H9 (cell line): Measurements from ENCODE around the gene DDI2. TPM values are rescaled to one million over a fixed set of nuclear protein-coding genes. Genes with fewer than 3 reads are reported as not detected.

Source experiments
- DNase-seq: peaks from one replicate; pipeline ENCODE4 v3.0.0-alpha.2; 2017
- H2AFZ ChIP-seq: one replicate; pipeline ENCODE4 v1.6.1; 2013; ENCODE audit warnings: mild to moderate bottlenecking, low read length, control low read depth, moderate library complexity
- H2AK5ac ChIP-seq: 2 replicates; pipeline ENCODE4 v1.6.1; 2013; ENCODE audit warnings: low read length, control low read depth, mixed read lengths; ENCODE audit not compliant: insufficient read length
- H2BK120ac ChIP-seq: one replicate; pipeline ENCODE4 v1.6.1; 2013; ENCODE audit warnings: low read depth, mild to moderate bottlenecking, low read length, control low read depth, inconsistent platforms; ENCODE audit not compliant: poor library complexity, severe bottlenecking
- H2BK12ac ChIP-seq: 2 replicates; pipeline ENCODE4 v1.6.1; 2013; ENCODE audit warnings: low read length, control low read depth, mixed read lengths, low read depth; ENCODE audit not compliant: insufficient read length
- H2BK15ac ChIP-seq: 2 replicates; pipeline ENCODE4 v1.6.1; 2013; ENCODE audit warnings: low read depth, low read length, control low read depth
- H2BK20ac ChIP-seq: one replicate; pipeline ENCODE4 v1.6.1; 2013; ENCODE audit warnings: low read depth, mild to moderate bottlenecking, low read length, control low read depth, inconsistent platforms; ENCODE audit not compliant: poor library complexity, severe bottlenecking
- H2BK5ac ChIP-seq: 2 replicates; pipeline ENCODE4 v1.6.1; 2013; ENCODE audit warnings: low read length, control low read depth, mixed read lengths; ENCODE audit not compliant: insufficient read length
- H3K14ac ChIP-seq: 2 replicates; pipeline ENCODE4 v1.6.1; 2013; ENCODE audit warnings: low read length, control low read depth; ENCODE audit not compliant: insufficient read depth
- H3K18ac ChIP-seq: 2 replicates; pipeline ENCODE4 v1.6.1; 2013; ENCODE audit warnings: low read depth, mild to moderate bottlenecking, mixed read lengths, low read length, control low read depth; ENCODE audit not compliant: insufficient read length
- H3K23ac ChIP-seq: 2 replicates; pipeline ENCODE4 v1.6.1; 2013; ENCODE audit warnings: low read length, control low read depth, mixed read lengths, low read depth; ENCODE audit not compliant: insufficient read length
- H3K23me2 ChIP-seq: 2 replicates; pipeline ENCODE4 v1.6.1; 2013; ENCODE audit warnings: low read depth, mild to moderate bottlenecking, mixed read lengths, low read length, control low read depth; ENCODE audit not compliant: insufficient read length, poor library complexity, severe bottlenecking
- H3K27ac ChIP-seq: 2 replicates; pipeline ENCODE4 v1.5.1; 2013; ENCODE audit warnings: low read length, control low read depth, mixed read lengths, low read depth; ENCODE audit not compliant: insufficient read length
- H3K27me3 ChIP-seq: 2 replicates; pipeline ENCODE4 v1.6.1; 2013; ENCODE audit warnings: low read length, control low read depth, inconsistent platforms; ENCODE audit not compliant: insufficient read depth
- H3K4ac ChIP-seq: 2 replicates; pipeline ENCODE4 v1.6.1; 2013; ENCODE audit warnings: low read depth, mild to moderate bottlenecking, control low read depth, inconsistent platforms, low read length, moderate library complexity
- H3K4me1 ChIP-seq: 2 replicates; pipeline ENCODE4 v1.6.1; 2013; ENCODE audit warnings: low read length, control low read depth, inconsistent platforms; ENCODE audit not compliant: insufficient read depth
- H3K4me2 ChIP-seq: 2 replicates; pipeline ENCODE4 v1.6.1; 2013; ENCODE audit warnings: low read length, control low read depth, mixed read lengths; ENCODE audit not compliant: insufficient read length, insufficient read depth
- H3K56ac ChIP-seq: 2 replicates; pipeline ENCODE4 v1.6.1; 2013; ENCODE audit warnings: low read depth, mild to moderate bottlenecking, mixed read lengths, low read length, control low read depth; ENCODE audit not compliant: insufficient read length
- H3K79me1 ChIP-seq: 2 replicates; pipeline ENCODE4 v1.6.1; 2013; ENCODE audit warnings: low read depth, mild to moderate bottlenecking, moderate library complexity, low read length, control low read depth, inconsistent platforms; ENCODE audit not compliant: insufficient read depth, poor library complexity, severe bottlenecking
- H3K79me2 ChIP-seq: 2 replicates; pipeline ENCODE4 v1.6.1; 2013; ENCODE audit warnings: low read length, control low read depth, inconsistent platforms; ENCODE audit not compliant: insufficient read depth
- H3K9ac ChIP-seq: 2 replicates; pipeline ENCODE4 v1.6.1; 2013; ENCODE audit warnings: low read length, control low read depth, mixed read lengths; ENCODE audit not compliant: insufficient read length; ENCODE audit errors: extremely low read depth
- H3K9me3 ChIP-seq: one replicate; pipeline ENCODE4 v1.6.1; 2013; ENCODE audit warnings: low read depth, low read length, inconsistent platforms; ENCODE audit not compliant: control insufficient read depth
- H3T11ph ChIP-seq: one replicate; pipeline ENCODE4 v1.6.1; 2013; ENCODE audit warnings: mild to moderate bottlenecking, low read length, control low read depth, inconsistent platforms
- H4K20me1 ChIP-seq: one replicate; pipeline ENCODE4 v1.6.1; 2013; ENCODE audit not compliant: control insufficient read depth, insufficient read length, insufficient read depth
- H4K5ac ChIP-seq: 2 replicates; pipeline ENCODE4 v1.6.1; 2013; ENCODE audit warnings: low read depth, mild to moderate bottlenecking, mixed read lengths, low read length, control low read depth; ENCODE audit not compliant: insufficient read length
- H4K8ac ChIP-seq: replicated peaks from 2 replicates; pipeline ENCODE4 v1.6.1; 2013; ENCODE audit warnings: low read length, control low read depth, mixed read lengths, low read depth; ENCODE audit not compliant: insufficient read length
- H4K91ac ChIP-seq: 2 replicates; pipeline ENCODE4 v1.6.1; 2013; ENCODE audit warnings: low read depth, mild to moderate bottlenecking, moderate library complexity, mixed read lengths, low read length, control low read depth; ENCODE audit not compliant: insufficient read length
- H3K27ac Mint-ChIP-seq, 3 experiments: 2 replicates in 2 of 3; 3 replicates in 1 of 3; pipeline ENCODE4 v1.8.0; 2020 to 2021; ENCODE audit warnings: mixed read lengths in 3 of 3, mild to moderate bottlenecking in 1 of 3, moderate library complexity in 1 of 3
- H3K27me3 Mint-ChIP-seq: 2 replicates; pipeline ENCODE4 v1.8.0; 2021; ENCODE audit warnings: low read depth, mild to moderate bottlenecking, moderate library complexity, mixed read lengths
- H3K36me3 Mint-ChIP-seq, 3 experiments: 2 replicates in 2 of 3; 3 replicates in 1 of 3; pipeline ENCODE4 v1.8.0; 2020 to 2021; ENCODE audit warnings: low read depth in 3 of 3, mixed read lengths in 3 of 3; ENCODE audit not compliant: insufficient read depth in 1 of 3
- H3K4me1 Mint-ChIP-seq, 2 experiments: 2 replicates each; pipeline ENCODE4 v1.8.0; 2020; ENCODE audit warnings: mixed read lengths in 2 of 2
- H3K4me3 Mint-ChIP-seq, 2 experiments: 2 replicates in 1 of 2; 3 replicates in 1 of 2; pipeline ENCODE4 v1.8.0; 2020 to 2021; ENCODE audit warnings: mild to moderate bottlenecking in 2 of 2, mixed read lengths in 2 of 2, moderate library complexity in 1 of 2
- H3K9me3 Mint-ChIP-seq, 2 experiments: 2 replicates in 1 of 2; 3 replicates in 1 of 2; pipeline ENCODE4 v1.8.0; 2020; ENCODE audit warnings: mild to moderate bottlenecking in 2 of 2, mixed read lengths in 2 of 2, moderate library complexity in 1 of 2
- WGBS: extraction: QIAGEN DNeasy Blood & Tissue Kit; methylation state at CpG from one replicate; pipeline ENCODE4 v1.1.7; 2013; ENCODE audit warnings: missing lambda C conversion rate, low lambda C conversion rate, mixed read lengths; ENCODE audit not compliant: insufficient read length; ENCODE audit errors: extremely low coverage; 5-methylcytosine and 5-hydroxymethylcytosine counted together
- total RNA-seq: library from RNA; stranded (reverse); gene quantifications from 2 replicates; pipeline ENCODE4 v1.2.1, GENCODE V29; 2021
- TF ChIP-seq, protein P1 (sequence below): fragments of 200-600 bp; sonication (generic); conservative IDR thresholded peaks from 3 replicates; pipeline ENCODE4 v1.8.0; 2021; ENCODE audit warnings: antibody characterized with exemption, mild to moderate bottlenecking

Gene DDI2
- total RNA-seq, 1 experiment from 2014 or later: 45.0 TPM

DNA sequence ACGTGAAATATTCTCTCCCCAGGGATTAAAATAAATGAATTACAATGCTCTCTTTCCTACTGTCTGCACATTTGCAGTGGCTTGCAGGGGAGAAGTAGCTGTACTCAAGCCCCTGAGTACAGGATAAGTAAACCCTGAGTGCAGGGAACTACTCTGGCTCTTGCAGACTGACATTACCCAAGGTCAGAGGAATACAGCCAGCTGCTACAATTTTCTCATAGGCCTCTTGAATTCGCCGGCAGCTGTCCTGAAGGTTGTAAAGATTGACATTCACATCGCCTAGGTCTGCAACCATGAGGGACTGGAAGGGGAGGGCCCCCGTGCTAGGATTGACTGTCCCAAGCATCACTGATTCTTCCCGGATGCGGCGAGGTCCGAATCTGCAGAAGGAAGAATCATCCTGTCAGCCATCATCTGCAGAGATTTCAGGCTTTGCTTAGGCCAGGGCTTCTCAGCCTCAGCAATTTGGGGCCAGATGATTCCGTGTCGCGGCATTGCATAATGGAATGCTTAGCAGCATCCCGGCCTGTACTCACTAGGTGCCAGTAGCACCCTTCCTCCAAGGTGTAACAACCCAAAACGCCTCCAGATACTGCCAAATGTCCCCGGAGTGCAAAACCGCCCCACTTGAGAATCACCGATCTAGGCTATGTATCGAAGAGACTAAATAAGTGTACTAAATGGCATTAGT, 34.1 kb upstream of the DDI2 start:
- H2BK12ac ChIP-seq: no peak overlapping the region
- no peak overlapping the region for H4K8ac ChIP-seq
- no peaks in the 10 kb centered on the region for H3K27me3 ChIP-seq
- H3K79me1 ChIP-seq: no peaks in the 10 kb centered on the region
- no peak overlapping the region for H2BK120ac ChIP-seq
- H3K9me3 ChIP-seq: no peaks in the 10 kb centered on the region
- Mint-ChIP-seq H3K9me3 (no peaks in the 10 kb centered on the region), H3K36me3 (peaks cover 0 to under 1% (median 0%) of the 10 kb centered on the region in 3 experiments; a peak in 2 of 7 replicates), H3K27ac (no peak overlapping the region; a peak in 1 of 7 replicates), H3K4me3 (no peak overlapping the region), H3K27me3 (peaks cover 3% of the 10 kb centered on the region), H3K4me1 (peaks cover 12% of the 10 kb centered on the region in 2 experiments)
- H3K56ac ChIP-seq: no peak overlapping the region
- no peak overlapping the region for H2BK20ac ChIP-seq
- H3T11ph ChIP-seq: no peak overlapping the region
- TF ChIP-seq, protein P1, sequence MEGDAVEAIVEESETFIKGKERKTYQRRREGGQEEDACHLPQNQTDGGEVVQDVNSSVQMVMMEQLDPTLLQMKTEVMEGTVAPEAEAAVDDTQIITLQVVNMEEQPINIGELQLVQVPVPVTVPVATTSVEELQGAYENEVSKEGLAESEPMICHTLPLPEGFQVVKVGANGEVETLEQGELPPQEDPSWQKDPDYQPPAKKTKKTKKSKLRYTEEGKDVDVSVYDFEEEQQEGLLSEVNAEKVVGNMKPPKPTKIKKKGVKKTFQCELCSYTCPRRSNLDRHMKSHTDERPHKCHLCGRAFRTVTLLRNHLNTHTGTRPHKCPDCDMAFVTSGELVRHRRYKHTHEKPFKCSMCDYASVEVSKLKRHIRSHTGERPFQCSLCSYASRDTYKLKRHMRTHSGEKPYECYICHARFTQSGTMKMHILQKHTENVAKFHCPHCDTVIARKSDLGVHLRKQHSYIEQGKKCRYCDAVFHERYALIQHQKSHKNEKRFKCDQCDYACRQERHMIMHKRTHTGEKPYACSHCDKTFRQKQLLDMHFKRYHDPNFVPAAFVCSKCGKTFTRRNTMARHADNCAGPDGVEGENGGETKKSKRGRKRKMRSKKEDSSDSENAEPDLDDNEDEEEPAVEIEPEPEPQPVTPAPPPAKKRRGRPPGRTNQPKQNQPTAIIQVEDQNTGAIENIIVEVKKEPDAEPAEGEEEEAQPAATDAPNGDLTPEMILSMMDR: no peak
- no peaks in the 10 kb centered on the region for H4K20me1 ChIP-seq
- WGBS: no CpG with 5 or more reads among the region's 18 CpGs
- no peak for DNase-seq
- H3K14ac ChIP-seq: no peak overlapping the region
- no peak overlapping the region for H2AFZ ChIP-seq
- no peak overlapping the region for H2AK5ac ChIP-seq
- H4K5ac ChIP-seq: no peak overlapping the region
- no peak overlapping the region for H3K4me2 ChIP-seq
- no peaks in the 10 kb centered on the region for H3K4me1 ChIP-seq
- no peaks in the 10 kb centered on the region for H3K23me2 ChIP-seq
- no peak overlapping the region for H4K91ac ChIP-seq
- H3K79me2 ChIP-seq: no peaks in the 10 kb centered on the region
- H3K27ac ChIP-seq: no peak overlapping the region
- H2BK15ac ChIP-seq: no peak overlapping the region
- H3K9ac ChIP-seq: no peak overlapping the region
- H3K18ac ChIP-seq: no peak overlapping the region
- no peak overlapping the region for H2BK5ac ChIP-seq
- no peak overlapping the region for H3K4ac ChIP-seq
- no peak overlapping the region for H3K23ac ChIP-seq
